Erythroblast (primary cell): ENCODE data around the gene CST7.

Source experiments
- DNase-seq, 2 experiments: peaks; one replicate each; lab custom pipeline; 2025; lab: John Stamatoyannopoulos, UW
- GATA1 ChIP-seq: IDR thresholded peaks from 2 replicates; pipeline ENCODE4 v1.6.1; 2011; ENCODE audit warnings: low read depth, mild to moderate bottlenecking, control low read depth, low read length, moderate library complexity
- POLR2A ChIP-seq: IDR thresholded peaks from 2 replicates; pipeline ENCODE4 v1.6.1; 2011; ENCODE audit warnings: mild to moderate bottlenecking, low read length

Gene CST7

GRCh38 chr20:24951536-24952083 is 2.5 kb downstream of the CST7 start:
- TF ChIP-seq GATA1: no peak
- no peak for TF ChIP-seq POLR2A
- no peak for DNase-seq

- no peak for TF ChIP-seq GATA1
- no peak for TF ChIP-seq POLR2A
- DNase-seq: no peak
Measured at GRCh38 chr20:24952376-24953208, 3.5 kb downstream of the CST7 start.

- DNase-seq: no peak
Measured at GRCh38 chr20:24953209-24953575, 4.1 kb downstream of the CST7 start.

GRCh38 chr20:24953621-24954133 is 4.6 kb downstream of the CST7 start:
- TF ChIP-seq GATA1: no peak
- TF ChIP-seq POLR2A: no peak

More at GRCh38 chr20:24953209-24953575, 4.1 kb downstream of the CST7 start:
- TF ChIP-seq POLR2A (no peak), GATA1 (no peak)

GRCh38 chr20:24954151-24954550 is 5.1 kb downstream of the CST7 start:
- no peak for TF ChIP-seq POLR2A
- TF ChIP-seq GATA1: no peak
- DNase-seq: no peak

More at GRCh38 chr20:24953621-24954133, 4.6 kb downstream of the CST7 start:
- no peak for DNase-seq

- TF ChIP-seq GATA1 (no peak), POLR2A (no peak)
- DNase-seq: no peak
Measured at GRCh38 chr20:24954566-24954965, 5.5 kb downstream of the CST7 start.

- TF ChIP-seq POLR2A: no peak
- no peak for TF ChIP-seq GATA1
- DNase-seq: no peak
Measured at GRCh38 chr20:24955045-24955444, 6.0 kb downstream of the CST7 start.

- DNase-seq: no peak
- no peak for TF ChIP-seq GATA1
- TF ChIP-seq POLR2A: no peak
Measured at GRCh38 chr20:24956001-24956841, 7.2 kb downstream of the CST7 start.

- no peak for TF ChIP-seq GATA1
- no peak for TF ChIP-seq POLR2A
- no peak for DNase-seq
Measured at GRCh38 chr20:24957326-24958016, 8.4 kb downstream of the CST7 start.

- TF ChIP-seq GATA1 (no peak), POLR2A (no peak)
- no peak for DNase-seq
Measured at GRCh38 chr20:24958506-24959385, 9.7 kb downstream of the CST7 start.

GRCh38 chr20:24959591-24960301 is 10.7 kb downstream of the CST7 start:
- no peak for DNase-seq
- TF ChIP-seq POLR2A (no peak), GATA1 (no peak)

GRCh38 chr20:24960302-24960801 is 11.3 kb downstream of the CST7 start:
- no peak for DNase-seq

More at GRCh38 chr20:24960302-24960801, 11.3 kb downstream of the CST7 start:
- no peak for TF ChIP-seq GATA1
- TF ChIP-seq POLR2A: no peak
